ENCODE results near the gene PAQR5. TPM values are rescaled to one million over a fixed set of nuclear protein-coding genes. Genes with fewer than 3 reads are reported as not detected.

PAQR5 gene
- total and polyA plus RNA-seq, 4 donors: 0.19 to 1.1 (median 0.53) TPM

DNA sequence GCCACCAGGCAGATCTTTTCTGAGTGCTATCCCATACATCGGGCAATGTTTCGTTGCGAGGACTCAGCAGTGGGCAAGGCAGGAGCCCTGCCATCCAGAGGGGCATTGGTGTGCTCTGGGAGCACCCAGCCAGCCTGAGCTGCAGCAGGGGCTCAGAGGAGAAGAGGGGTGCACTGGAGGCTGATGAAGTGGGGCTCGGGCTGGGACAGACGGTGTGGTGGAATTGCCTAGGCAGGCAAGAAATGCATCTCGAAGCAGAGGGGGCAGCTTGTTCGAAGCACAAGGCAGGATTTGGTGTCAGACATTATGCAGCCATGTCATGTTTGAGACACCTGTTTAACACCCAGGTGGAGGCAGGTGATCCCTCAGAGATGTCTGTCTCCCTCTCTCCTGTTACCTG, 19.3 kb downstream of the PAQR5 start:
- Histone ChIP-seq H3K27me3 (ENCODE audit: control insufficient read depth in 4 of 4, insufficient read depth in 4 of 4, low read length in 3 of 4) (no peaks in the 10 kb centered on the region), H3K4me1 (ENCODE audit: control insufficient read depth in 4 of 4, insufficient read depth in 4 of 4, low read length in 3 of 4) (no peaks in the 10 kb centered on the region), H3K4me3 (ENCODE audit: low read depth in 1 of 3, low read length in 3 of 3) (no peak overlapping the region), H3K36me3 (ENCODE audit: control insufficient read depth in 4 of 4, insufficient read depth in 3 of 4, low read depth in 1 of 4, low read length in 3 of 4) (no peaks in the 10 kb centered on the region), H3K27ac (ENCODE audit: low read depth in 1 of 2, low read length in 2 of 2) (no peak overlapping the region), H3K9ac (ENCODE audit: low read depth in 1 of 2, low read length in 2 of 2) (no peak overlapping the region), H3K9me3 (ENCODE audit: control insufficient read depth in 4 of 4, low read length in 3 of 4) (no peaks in the 10 kb centered on the region)
- 88% methylated on average over 7 of the region's 7 CpGs for WGBS
- TF ChIP-seq, protein P1, sequence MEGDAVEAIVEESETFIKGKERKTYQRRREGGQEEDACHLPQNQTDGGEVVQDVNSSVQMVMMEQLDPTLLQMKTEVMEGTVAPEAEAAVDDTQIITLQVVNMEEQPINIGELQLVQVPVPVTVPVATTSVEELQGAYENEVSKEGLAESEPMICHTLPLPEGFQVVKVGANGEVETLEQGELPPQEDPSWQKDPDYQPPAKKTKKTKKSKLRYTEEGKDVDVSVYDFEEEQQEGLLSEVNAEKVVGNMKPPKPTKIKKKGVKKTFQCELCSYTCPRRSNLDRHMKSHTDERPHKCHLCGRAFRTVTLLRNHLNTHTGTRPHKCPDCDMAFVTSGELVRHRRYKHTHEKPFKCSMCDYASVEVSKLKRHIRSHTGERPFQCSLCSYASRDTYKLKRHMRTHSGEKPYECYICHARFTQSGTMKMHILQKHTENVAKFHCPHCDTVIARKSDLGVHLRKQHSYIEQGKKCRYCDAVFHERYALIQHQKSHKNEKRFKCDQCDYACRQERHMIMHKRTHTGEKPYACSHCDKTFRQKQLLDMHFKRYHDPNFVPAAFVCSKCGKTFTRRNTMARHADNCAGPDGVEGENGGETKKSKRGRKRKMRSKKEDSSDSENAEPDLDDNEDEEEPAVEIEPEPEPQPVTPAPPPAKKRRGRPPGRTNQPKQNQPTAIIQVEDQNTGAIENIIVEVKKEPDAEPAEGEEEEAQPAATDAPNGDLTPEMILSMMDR (IDR thresholded peaks at IDR 0.05; ENCODE audit: low read depth, low read length, missing input control): no peak
- TF ChIP-seq JUND (IDR thresholded peaks at IDR 0.05) (no peak), FOXA1 (IDR thresholded peaks at IDR 0.05) (no peak), GABPA (IDR thresholded peaks at IDR 0.05 in 1 of 2, conservative IDR thresholded peaks at IDR 0.05 in 1 of 2) (no peak), RXRA (IDR thresholded peaks at IDR 0.05) (no peak), RAD21 (IDR thresholded peaks at IDR 0.05) (no peak), EGR1 (IDR thresholded peaks at IDR 0.05; ENCODE audit: low read depth in 2 of 2) (no peak), HNF4A (conservative IDR thresholded peaks at IDR 0.05) (no peak), TAF1 (conservative IDR thresholded peaks at IDR 0.05) (no peak), FOXA2 (IDR thresholded peaks at IDR 0.05) (no peak), YY1 (IDR thresholded peaks at IDR 0.05) (no peak), NR2F2 (IDR thresholded peaks at IDR 0.05) (no peak), HNF4G (IDR thresholded peaks at IDR 0.05) (no peak)
- TF ChIP-seq, protein P2, sequence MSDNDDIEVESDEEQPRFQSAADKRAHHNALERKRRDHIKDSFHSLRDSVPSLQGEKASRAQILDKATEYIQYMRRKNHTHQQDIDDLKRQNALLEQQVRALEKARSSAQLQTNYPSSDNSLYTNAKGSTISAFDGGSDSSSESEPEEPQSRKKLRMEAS (IDR thresholded peaks at IDR 0.05): no peak
- TF ChIP-seq, protein P3, sequence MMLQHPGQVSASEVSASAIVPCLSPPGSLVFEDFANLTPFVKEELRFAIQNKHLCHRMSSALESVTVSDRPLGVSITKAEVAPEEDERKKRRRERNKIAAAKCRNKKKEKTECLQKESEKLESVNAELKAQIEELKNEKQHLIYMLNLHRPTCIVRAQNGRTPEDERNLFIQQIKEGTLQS (IDR thresholded peaks at IDR 0.05): no peak
- TF ChIP-seq, protein P4, sequence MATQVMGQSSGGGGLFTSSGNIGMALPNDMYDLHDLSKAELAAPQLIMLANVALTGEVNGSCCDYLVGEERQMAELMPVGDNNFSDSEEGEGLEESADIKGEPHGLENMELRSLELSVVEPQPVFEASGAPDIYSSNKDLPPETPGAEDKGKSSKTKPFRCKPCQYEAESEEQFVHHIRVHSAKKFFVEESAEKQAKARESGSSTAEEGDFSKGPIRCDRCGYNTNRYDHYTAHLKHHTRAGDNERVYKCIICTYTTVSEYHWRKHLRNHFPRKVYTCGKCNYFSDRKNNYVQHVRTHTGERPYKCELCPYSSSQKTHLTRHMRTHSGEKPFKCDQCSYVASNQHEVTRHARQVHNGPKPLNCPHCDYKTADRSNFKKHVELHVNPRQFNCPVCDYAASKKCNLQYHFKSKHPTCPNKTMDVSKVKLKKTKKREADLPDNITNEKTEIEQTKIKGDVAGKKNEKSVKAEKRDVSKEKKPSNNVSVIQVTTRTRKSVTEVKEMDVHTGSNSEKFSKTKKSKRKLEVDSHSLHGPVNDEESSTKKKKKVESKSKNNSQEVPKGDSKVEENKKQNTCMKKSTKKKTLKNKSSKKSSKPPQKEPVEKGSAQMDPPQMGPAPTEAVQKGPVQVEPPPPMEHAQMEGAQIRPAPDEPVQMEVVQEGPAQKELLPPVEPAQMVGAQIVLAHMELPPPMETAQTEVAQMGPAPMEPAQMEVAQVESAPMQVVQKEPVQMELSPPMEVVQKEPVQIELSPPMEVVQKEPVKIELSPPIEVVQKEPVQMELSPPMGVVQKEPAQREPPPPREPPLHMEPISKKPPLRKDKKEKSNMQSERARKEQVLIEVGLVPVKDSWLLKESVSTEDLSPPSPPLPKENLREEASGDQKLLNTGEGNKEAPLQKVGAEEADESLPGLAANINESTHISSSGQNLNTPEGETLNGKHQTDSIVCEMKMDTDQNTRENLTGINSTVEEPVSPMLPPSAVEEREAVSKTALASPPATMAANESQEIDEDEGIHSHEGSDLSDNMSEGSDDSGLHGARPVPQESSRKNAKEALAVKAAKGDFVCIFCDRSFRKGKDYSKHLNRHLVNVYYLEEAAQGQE (IDR thresholded peaks at IDR 0.05): no peak
- TF ChIP-seq, protein P5, sequence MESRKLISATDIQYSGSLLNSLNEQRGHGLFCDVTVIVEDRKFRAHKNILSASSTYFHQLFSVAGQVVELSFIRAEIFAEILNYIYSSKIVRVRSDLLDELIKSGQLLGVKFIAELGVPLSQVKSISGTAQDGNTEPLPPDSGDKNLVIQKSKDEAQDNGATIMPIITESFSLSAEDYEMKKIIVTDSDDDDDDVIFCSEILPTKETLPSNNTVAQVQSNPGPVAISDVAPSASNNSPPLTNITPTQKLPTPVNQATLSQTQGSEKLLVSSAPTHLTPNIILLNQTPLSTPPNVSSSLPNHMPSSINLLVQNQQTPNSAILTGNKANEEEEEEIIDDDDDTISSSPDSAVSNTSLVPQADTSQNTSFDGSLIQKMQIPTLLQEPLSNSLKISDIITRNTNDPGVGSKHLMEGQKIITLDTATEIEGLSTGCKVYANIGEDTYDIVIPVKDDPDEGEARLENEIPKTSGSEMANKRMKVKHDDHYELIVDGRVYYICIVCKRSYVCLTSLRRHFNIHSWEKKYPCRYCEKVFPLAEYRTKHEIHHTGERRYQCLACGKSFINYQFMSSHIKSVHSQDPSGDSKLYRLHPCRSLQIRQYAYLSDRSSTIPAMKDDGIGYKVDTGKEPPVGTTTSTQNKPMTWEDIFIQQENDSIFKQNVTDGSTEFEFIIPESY (IDR thresholded peaks at IDR 0.05): no peak
- no peak for DNase-seq (ENCODE audit: low spot score)

All from liver (tissue), 9 donors.